ENCODE results near the gene CORIN.
"Not testable (repeated sequence)": the region's sequence is repeated elsewhere in the genome, so short reads cannot be mapped to it uniquely, and the experiment has no call there.

The CORIN gene

DNA sequence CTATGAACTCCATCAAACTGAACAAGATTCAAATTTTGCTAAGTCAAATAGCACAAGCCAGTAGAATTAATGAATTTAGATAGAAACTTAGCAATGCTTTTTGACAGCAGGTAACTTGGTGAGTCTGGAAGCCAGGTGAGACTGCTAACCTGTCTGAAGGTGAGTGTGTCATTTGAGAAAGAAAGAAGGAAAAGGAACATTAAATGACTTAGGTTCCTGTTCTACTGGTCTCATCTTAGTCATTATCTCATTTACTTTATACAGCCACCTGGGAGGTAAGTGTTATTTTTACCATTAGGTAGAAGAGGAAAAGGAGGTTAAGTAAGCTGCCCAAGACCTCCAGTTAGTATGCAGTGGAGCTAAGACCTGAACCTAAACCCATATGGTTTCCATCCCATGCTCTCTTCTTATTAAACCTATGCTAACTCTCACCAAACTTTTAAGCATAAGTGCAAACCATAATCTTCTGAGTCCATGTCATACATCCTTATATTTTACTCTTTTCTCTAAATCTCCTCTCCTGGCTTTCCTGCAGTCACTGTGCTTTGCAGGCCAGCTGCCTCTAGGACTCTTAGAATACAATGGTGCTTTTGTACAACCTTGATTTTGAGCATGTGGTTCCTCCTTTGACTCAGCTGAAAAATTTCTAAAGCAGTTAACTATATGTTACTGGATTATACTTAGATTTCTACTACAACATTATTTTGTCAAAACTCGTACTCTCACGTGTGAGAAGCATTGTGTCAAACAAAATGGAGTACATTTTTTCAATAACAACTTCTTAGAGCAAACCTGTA is 284.3 kb downstream of the CORIN start:
- no peak for DNase-seq

DNA sequence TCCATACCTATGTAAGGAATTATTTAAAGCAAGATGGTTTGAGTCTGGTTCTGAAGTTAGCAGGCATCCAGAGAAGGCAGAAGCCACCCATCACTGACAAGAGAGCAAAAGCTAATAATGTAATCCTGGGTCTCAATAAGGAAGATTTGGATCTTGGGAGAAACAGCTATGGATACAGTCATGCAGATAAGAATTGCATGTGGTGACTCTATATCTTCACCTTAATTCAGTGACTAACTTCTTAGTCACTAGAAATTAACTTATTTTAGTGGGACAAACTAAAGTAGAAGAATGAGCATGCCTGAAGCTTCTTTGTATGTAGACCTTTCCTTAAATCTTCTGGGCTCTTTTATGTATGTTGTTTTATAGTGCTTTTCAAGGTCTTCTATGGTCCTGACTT is 286.2 kb downstream of the CORIN start:
- DNase-seq = peak; percentile 37

DNA sequence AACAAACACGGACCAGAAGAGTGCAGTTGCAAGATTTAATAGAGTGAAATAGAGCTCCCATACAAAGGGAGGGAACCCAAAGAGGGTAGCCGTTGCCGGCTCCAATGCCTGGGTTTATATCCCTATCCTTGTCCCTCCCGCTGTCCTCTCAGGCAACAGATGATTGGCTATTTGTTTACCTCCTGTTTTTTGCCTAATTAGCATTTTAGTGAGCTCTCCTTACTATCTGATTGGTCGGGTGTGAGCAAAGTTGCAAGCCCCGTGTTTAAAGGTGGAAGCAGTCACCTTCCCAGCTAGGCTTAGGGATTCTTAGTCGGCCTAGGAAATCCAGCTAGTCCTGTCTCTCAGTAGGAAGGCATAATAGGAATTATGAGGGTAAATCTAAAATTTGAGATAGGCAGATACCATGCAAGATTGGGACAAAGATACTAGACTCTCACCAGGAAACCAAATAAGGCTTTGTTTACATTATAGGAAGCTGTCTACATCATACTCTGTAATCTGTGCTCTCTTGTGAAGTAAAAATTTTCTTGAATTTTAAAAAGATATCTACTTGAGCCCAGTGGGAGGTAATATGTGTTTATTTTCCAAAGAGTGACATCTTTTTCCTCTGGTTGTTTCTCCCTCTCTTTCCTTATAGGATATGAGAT is 286.8 kb downstream of the CORIN start:
- no peak for DNase-seq

DNA sequence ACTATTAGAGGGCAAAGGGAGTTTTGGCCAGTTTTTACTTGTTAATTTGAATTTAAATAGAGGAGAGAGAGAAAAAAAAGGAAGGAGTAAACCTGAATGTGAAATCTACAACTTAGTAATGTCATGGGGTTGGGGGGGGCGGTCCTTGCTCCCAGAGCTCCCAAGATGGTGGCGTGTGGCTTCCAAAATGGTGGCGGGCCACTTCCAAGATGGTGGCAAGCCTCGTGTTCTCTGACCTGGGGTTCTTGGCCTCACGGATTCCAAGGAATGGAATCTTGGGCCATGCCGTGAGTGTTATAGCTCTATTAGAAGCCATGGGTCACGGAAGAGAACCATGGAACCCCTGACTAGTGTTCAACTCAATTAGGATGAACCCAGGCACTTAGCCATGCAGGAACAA is 287.5 kb downstream of the CORIN start:
- DNase-seq = not testable (repeated sequence)

Measured in EL (cell line).